HepG2 (cell line): ENCODE measurements around the gene ZNRF3. TPM values are rescaled to one million over a fixed set of nuclear protein-coding genes. Genes with fewer than 3 reads are reported as not detected.
A peak's percentile ranks its signal among the peaks of the same experiment; 100 is the strongest.

Experiments
- AFF4 ChIP-seq: sonication (generic); formaldehyde crosslinking; IDR thresholded peaks from 2 replicates; pipeline ENCODE4 v1.4.0; 2020; ENCODE audit warnings: missing genetic modification reagents
- KLF16 ChIP-seq, 2 experiments: sonication (generic) in 1 of 2; formaldehyde crosslinking in 1 of 2; IDR thresholded peaks; 2 replicates each; pipeline versions ENCODE4 v1.6.1 to v1.8.0; 2016 to 2023; ENCODE audit warnings: missing genetic modification reagents in 2 of 2, missing compliant biosample characterization in 1 of 2
- MNT ChIP-seq: fragments of 450-650 bp; IDR thresholded peaks from 2 replicates; pipeline ENCODE4 v1.6.1; 2016
- NR3C1 ChIP-seq: sonication (generic); formaldehyde crosslinking; IDR thresholded peaks from 2 replicates; pipeline ENCODE4 v1.4.0; 2020; ENCODE audit warnings: missing genetic modification reagents
- PHF21A ChIP-seq: sonication (generic); formaldehyde crosslinking; IDR thresholded peaks from 2 replicates; pipeline ENCODE4 v1.5.0; 2020; ENCODE audit warnings: mild to moderate bottlenecking, missing genetic modification reagents
- RXRB ChIP-seq: IDR thresholded peaks from 2 replicates; pipeline ENCODE4 v1.6.1; 2016; ENCODE audit warnings: borderline replicate concordance, missing genetic modification reagents, missing compliant biosample characterization
- SKIL ChIP-seq: sonication (generic); formaldehyde crosslinking; IDR thresholded peaks from 2 replicates; pipeline ENCODE4 v1.8.0; 2022; ENCODE audit warnings: missing genetic modification reagents, mild to moderate bottlenecking, moderate library complexity, borderline replicate concordance
- TARDBP ChIP-seq: sonication (generic); formaldehyde crosslinking; IDR thresholded peaks from 2 replicates; pipeline ENCODE4 v1.8.0; 2022; ENCODE audit warnings: mild to moderate bottlenecking, missing genetic modification reagents
- TIGD3 ChIP-seq: sonication (generic); formaldehyde crosslinking; IDR thresholded peaks from 2 replicates; pipeline ENCODE4 v1.5.1; 2020; ENCODE audit warnings: mild to moderate bottlenecking, missing genetic modification reagents, borderline replicate concordance
- ZFP41 ChIP-seq: sonication (generic); formaldehyde crosslinking; IDR thresholded peaks from 2 replicates; pipeline ENCODE4 v1.4.0; 2020; ENCODE audit warnings: mild to moderate bottlenecking, missing genetic modification reagents, borderline replicate concordance
- ZKSCAN8 ChIP-seq: IDR thresholded peaks from 2 replicates; pipeline ENCODE4 v1.6.1; 2016; ENCODE audit warnings: borderline replicate concordance, missing genetic modification reagents, missing compliant biosample characterization
- ZNF260 ChIP-seq: sonication (generic); formaldehyde crosslinking; IDR thresholded peaks from 2 replicates; pipeline ENCODE4 v1.4.0; 2020; ENCODE audit warnings: missing genetic modification reagents, low read depth, mild to moderate bottlenecking, borderline replicate concordance
- ZNF329 ChIP-seq: sonication (generic); formaldehyde crosslinking; IDR thresholded peaks from 2 replicates; pipeline ENCODE4 v1.9.0; 2021; ENCODE audit warnings: low read depth, mild to moderate bottlenecking, missing genetic modification reagents
- polyA plus RNA-seq, 8 experiments: library from polyadenylated mRNA; depleted of rRNA in 3 of 8; stranded (reverse) in 7 of 8; unstranded in 1 of 8; fragments of >200 nt; fragmentation: Illumina TruSeq in 4 of 8; extraction: Trizol in 4 of 8; gene quantifications; 2 replicates each; pipeline versions ENCODE4 v1.2.1 to v1.2.3, GENCODE V29; 2011 to 2016; ENCODE audit warnings: low read depth in 4 of 8, missing spikeins in 1 of 8, mixed read lengths in 1 of 8; ENCODE audit not compliant: insufficient read depth in 1 of 8
- total RNA-seq, 5 experiments: library from RNA; depleted of rRNA; stranded (reverse); fragments of >200 nt; fragmentation: Illumina TruSeq; extraction: Trizol; gene quantifications; 2 replicates each; pipeline ENCODE4 v1.2.3, GENCODE V29; 2016; ENCODE audit warnings: low read depth in 1 of 5
- TF ChIP-seq, protein P1 (sequence below): sonication (generic); formaldehyde crosslinking; IDR thresholded peaks from 2 replicates; pipeline ENCODE4 v1.4.0; 2020; ENCODE audit warnings: missing genetic modification reagents, borderline replicate concordance

Gene ZNRF3
- total and polyA plus RNA-seq, 2 of the 13 experiments (the other 11 are each of a cell fraction or from before 2014, with no cell fraction given) = 20.3 to 36.7 TPM

- TF ChIP-seq, protein P1, sequence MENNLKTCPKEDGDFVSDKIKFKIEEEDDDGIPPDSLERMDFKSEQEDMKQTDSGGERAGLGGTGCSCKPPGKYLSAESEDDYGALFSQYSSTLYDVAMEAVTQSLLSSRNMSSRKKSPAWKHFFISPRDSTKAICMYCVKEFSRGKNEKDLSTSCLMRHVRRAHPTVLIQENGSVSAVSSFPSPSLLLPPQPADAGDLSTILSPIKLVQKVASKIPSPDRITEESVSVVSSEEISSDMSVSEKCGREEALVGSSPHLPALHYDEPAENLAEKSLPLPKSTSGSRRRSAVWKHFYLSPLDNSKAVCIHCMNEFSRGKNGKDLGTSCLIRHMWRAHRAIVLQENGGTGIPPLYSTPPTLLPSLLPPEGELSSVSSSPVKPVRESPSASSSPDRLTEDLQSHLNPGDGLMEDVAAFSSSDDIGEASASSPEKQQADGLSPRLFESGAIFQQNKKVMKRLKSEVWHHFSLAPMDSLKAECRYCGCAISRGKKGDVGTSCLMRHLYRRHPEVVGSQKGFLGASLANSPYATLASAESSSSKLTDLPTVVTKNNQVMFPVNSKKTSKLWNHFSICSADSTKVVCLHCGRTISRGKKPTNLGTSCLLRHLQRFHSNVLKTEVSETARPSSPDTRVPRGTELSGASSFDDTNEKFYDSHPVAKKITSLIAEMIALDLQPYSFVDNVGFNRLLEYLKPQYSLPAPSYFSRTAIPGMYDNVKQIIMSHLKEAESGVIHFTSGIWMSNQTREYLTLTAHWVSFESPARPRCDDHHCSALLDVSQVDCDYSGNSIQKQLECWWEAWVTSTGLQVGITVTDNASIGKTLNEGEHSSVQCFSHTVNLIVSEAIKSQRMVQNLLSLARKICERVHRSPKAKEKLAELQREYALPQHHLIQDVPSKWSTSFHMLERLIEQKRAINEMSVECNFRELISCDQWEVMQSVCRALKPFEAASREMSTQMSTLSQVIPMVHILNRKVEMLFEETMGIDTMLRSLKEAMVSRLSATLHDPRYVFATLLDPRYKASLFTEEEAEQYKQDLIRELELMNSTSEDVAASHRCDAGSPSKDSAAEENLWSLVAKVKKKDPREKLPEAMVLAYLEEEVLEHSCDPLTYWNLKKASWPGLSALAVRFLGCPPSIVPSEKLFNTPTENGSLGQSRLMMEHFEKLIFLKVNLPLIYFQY (CRISPR knock-in tag) = peak; percentile 36; the same call in 1 of the 2 replicates
- TF ChIP-seq RXRB (CRISPR knock-in tag) = peak; percentile 81
- peak; percentile 63; the same call in 1 of the 2 replicates for TF ChIP-seq ZKSCAN8 (CRISPR knock-in tag)
- peak; percentile 52 for TF ChIP-seq MNT
- no peak for TF ChIP-seq ZNF260 (CRISPR knock-in tag)
- 0 out of 2 replicates have a peak, but pooled peaks have one; percentile 23 for TF ChIP-seq AFF4 (CRISPR knock-in tag)
- no peak for TF ChIP-seq TIGD3 (CRISPR knock-in tag)
- TF ChIP-seq SKIL (CRISPR knock-in tag) = peak; percentile 67; the same call in 1 of the 2 replicates
- no peak for TF ChIP-seq ZNF329 (CRISPR knock-in tag)
- TF ChIP-seq TARDBP (CRISPR knock-in tag) = peak; percentile 92; the same call in 1 of the 2 replicates
- TF ChIP-seq KLF16 (CRISPR knock-in tag; IDR thresholded peaks at IDR 0.05) = peak in 1 of 2 experiments; percentile 87; a peak in 2 of 4 replicates
- TF ChIP-seq ZFP41 (CRISPR knock-in tag) = no peak
- TF ChIP-seq NR3C1 (CRISPR knock-in tag) = no peak
- TF ChIP-seq PHF21A (CRISPR knock-in tag) = peak; percentile 88
Measured at GRCh38 chr22:28920757-28921584, 37.6 kb downstream of the ZNRF3 start (continued).
